ENCODE data around the gene ZNF81.
"Not testable (repeated sequence)": the region's sequence is repeated elsewhere in the genome, so short reads cannot be mapped to it uniquely, and the experiment has no call there.

GRCh38 chrX:47850389-47850788, 13.7 kb downstream of the ZNF81 start:
- TF ChIP-seq EZH2phosphoT487 (IDR thresholded peaks at IDR 0.05; ENCODE audit: low read depth); CTCF (IDR thresholded peaks at IDR 0.05; ENCODE audit: low read depth, low read length): not testable (repeated sequence)

Measured in OCI-LY3 (cell line).